ENCODE data around the gene RAI14. TPM values are rescaled to one million over a fixed set of nuclear protein-coding genes. Genes with fewer than 3 reads are reported as not detected.

Gene RAI14
- total RNA-seq, 6 experiments from 2014 or later = 256 to 360 (median 323) TPM

DNA sequence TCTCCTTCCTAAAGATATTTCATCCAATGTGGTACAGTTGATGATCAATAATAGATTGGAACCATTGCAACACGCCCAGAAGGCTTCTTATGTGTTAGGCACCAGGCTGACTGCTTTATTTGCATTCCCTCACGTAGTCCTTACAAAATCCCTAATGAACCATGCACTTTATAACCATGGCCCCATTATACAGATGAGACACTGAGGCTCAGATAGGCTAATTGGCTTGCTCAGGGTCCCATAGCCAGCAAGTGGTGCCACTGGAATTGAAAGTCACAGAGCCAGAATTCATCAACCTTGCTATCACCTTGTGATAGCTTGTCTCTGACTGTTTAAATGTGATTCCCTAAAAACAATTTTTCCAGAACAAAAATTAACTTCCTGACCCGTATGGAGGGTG, 27.8 kb upstream of the RAI14 start:
- Mint-ChIP-seq H3K4me1 (ENCODE audit: low read depth) (peaks cover 46% of the 10 kb centered on the region), H3K4me3 (no peak overlapping the region), H3K27ac (peak overlapping the region; percentile 62), H3K36me3 (ENCODE audit: low read depth) (peaks cover 12% of the 10 kb centered on the region), H3K9me3 (peaks cover 7% of the 10 kb centered on the region), H3K27me3 (ENCODE audit: insufficient read depth) (no peaks in the 10 kb centered on the region)
- no peak for DNase-seq
- no peak for TF ChIP-seq CTCF (IDR thresholded peaks at IDR 0.05)

GRCh38 chr5:34630596-34630995, 25.5 kb upstream of the RAI14 start:
- no peak overlapping the region for H3K27ac Mint-ChIP-seq
- H3K9me3 Mint-ChIP-seq = peaks cover 7% of the 10 kb centered on the region
- H3K27me3 Mint-ChIP-seq (ENCODE audit: insufficient read depth) = no peaks in the 10 kb centered on the region
- no peak for TF ChIP-seq CTCF (IDR thresholded peaks at IDR 0.05)
- H3K4me3 Mint-ChIP-seq = no peak overlapping the region
- DNase-seq = no peak
- peaks cover 12% of the 10 kb centered on the region for H3K36me3 Mint-ChIP-seq (ENCODE audit: low read depth)
- H3K4me1 Mint-ChIP-seq (ENCODE audit: low read depth) = peaks cover 40% of the 10 kb centered on the region

GRCh38 chr5:34632807-34633422, 23.2 kb upstream of the RAI14 start:
- TF ChIP-seq CTCF (IDR thresholded peaks at IDR 0.05) = no peak
- no peak overlapping the region for H3K4me3 Mint-ChIP-seq
- peaks cover 20% of the 10 kb centered on the region for H3K36me3 Mint-ChIP-seq (ENCODE audit: low read depth)
- DNase-seq = no peak
- no peak overlapping the region for H3K27ac Mint-ChIP-seq
- no peaks in the 10 kb centered on the region for H3K27me3 Mint-ChIP-seq (ENCODE audit: insufficient read depth)
- H3K4me1 Mint-ChIP-seq (ENCODE audit: low read depth) = peaks cover 17% of the 10 kb centered on the region
- peaks cover 7% of the 10 kb centered on the region for H3K9me3 Mint-ChIP-seq

DNA sequence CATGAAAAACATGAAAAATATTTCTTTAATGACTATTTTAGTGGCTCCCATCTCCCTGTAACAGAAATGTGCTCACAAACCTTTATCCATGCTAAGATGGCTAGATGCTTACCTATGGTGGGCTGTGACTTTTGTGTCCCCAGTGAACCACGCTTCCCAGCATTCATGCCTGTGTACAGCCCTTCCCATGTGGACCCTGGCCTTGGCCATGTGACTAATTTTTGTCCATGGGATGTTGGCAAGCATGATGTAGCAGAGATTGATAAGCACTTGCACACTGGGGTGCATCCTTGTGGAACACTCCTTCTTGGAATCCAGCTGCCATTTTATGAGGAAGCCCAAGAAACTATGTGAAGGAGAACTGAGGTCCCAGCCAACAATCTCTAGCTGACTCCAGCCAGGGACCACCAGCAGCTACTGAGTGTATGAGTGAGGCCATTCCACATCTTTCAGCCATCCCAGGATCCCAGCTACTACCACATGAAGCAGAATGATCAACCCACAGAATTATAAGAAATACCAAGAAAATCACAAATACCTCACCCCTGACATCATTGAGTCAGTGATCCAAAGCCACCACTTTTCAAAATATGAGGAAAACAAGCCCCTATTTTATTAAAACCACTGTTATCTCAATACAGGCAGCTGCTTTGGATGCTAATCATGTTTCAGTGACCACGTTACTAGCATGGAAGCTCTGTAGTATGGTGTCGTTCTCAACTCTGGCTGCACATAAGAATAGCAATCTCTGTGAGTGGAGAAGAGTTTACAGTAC, 16.1 kb upstream of the RAI14 start:
- H3K27me3 Mint-ChIP-seq (ENCODE audit: insufficient read depth) = 0 out of 2 replicates have a peak, but pooled peaks cover 2% of the 10 kb centered on the region
- TF ChIP-seq CTCF (IDR thresholded peaks at IDR 0.05) = no peak
- H3K36me3 Mint-ChIP-seq (ENCODE audit: low read depth) = peaks cover 8% of the 10 kb centered on the region; the same call in 1 of the 2 replicates
- peak overlapping the region; percentile 44; the same call in 1 of the 2 replicates for H3K27ac Mint-ChIP-seq
- H3K4me1 Mint-ChIP-seq (ENCODE audit: low read depth) = peaks cover 24% of the 10 kb centered on the region
- H3K4me3 Mint-ChIP-seq = no peak overlapping the region
- no peaks in the 10 kb centered on the region for H3K9me3 Mint-ChIP-seq
- peak; percentile 66 for DNase-seq

- DNase-seq = no peak
- Mint-ChIP-seq H3K4me1 (ENCODE audit: low read depth) (peaks cover 28% of the 10 kb centered on the region), H3K27ac (peak overlapping the region; percentile 52), H3K27me3 (ENCODE audit: insufficient read depth) (0 out of 2 replicates have a peak, but pooled peaks cover 1% of the 10 kb centered on the region), H3K9me3 (no peaks in the 10 kb centered on the region), H3K36me3 (ENCODE audit: low read depth) (no peaks in the 10 kb centered on the region), H3K4me3 (no peak overlapping the region)
- TF ChIP-seq CTCF (IDR thresholded peaks at IDR 0.05) = no peak
Measured at GRCh38 chr5:34648039-34648839, 7.9 kb upstream of the RAI14 start.

Data from HFFc6 (cell line).